GM19468 (cell line): ENCODE data around the gene DNAJB11.
"Not testable (repeated sequence)": the region's sequence is repeated elsewhere in the genome, so short reads cannot be mapped to it uniquely, and the experiment has no call there.

Experiments used
- ATAC-seq: cut with Tn5 transposase; IDR thresholded peaks from one replicate; pipeline ENCODE4 v1.9.1; 2021; ENCODE audit warnings: mild to moderate bottlenecking, moderate library complexity, moderate number of reproducible peaks; ENCODE audit not compliant: unreplicated experiment; ENCODE audit errors: extremely low read depth

Gene DNAJB11

GRCh38 chr3:186614597-186615483 lies 44.3 kb downstream of the DNAJB11 start:
- no peak for ATAC-seq

GRCh38 chr3:186616299-186616617 lies 45.7 kb downstream of the DNAJB11 start:
- ATAC-seq, result no peak

- ATAC-seq, result no peak
These were observed 46.8 kb downstream of the DNAJB11 start for GRCh38 chr3:186617036-186617946.

- ATAC-seq, result no peak
These were observed 47.9 kb downstream of the DNAJB11 start for GRCh38 chr3:186618318-186618938.

GRCh38 chr3:186619787-186620212 lies 49.3 kb downstream of the DNAJB11 start:
- no peak for ATAC-seq

GRCh38 chr3:186620213-186621092 lies 49.9 kb downstream of the DNAJB11 start:
- no peak for ATAC-seq

- ATAC-seq, result no peak
These were observed 51.6 kb downstream of the DNAJB11 start for GRCh38 chr3:186621894-186622650.

- ATAC-seq, result no peak
These were observed 52.3 kb downstream of the DNAJB11 start for GRCh38 chr3:186622651-186623310.

- no peak for ATAC-seq
These were observed 54.1 kb downstream of the DNAJB11 start for GRCh38 chr3:186624598-186624997.

GRCh38 chr3:186625600-186626042 lies 55.1 kb downstream of the DNAJB11 start:
- ATAC-seq, result no peak

- no peak for ATAC-seq
These were observed 55.8 kb downstream of the DNAJB11 start for GRCh38 chr3:186626254-186626847.

- no peak for ATAC-seq
These were observed 57.4 kb downstream of the DNAJB11 start for GRCh38 chr3:186627852-186628414.

GRCh38 chr3:186628756-186629155 lies 58.2 kb downstream of the DNAJB11 start:
- no peak for ATAC-seq

- no peak for ATAC-seq
These were observed 60.6 kb downstream of the DNAJB11 start for GRCh38 chr3:186630950-186631641.

- no peak for ATAC-seq
These were observed 63.0 kb downstream of the DNAJB11 start for GRCh38 chr3:186633481-186633880.

GRCh38 chr3:186634207-186634606 lies 63.7 kb downstream of the DNAJB11 start:
- not testable (repeated sequence) for ATAC-seq
